HepG2 (cell line): Measurements from ENCODE around the gene GNAL. TPM values are rescaled to one million over a fixed set of nuclear protein-coding genes. Genes with fewer than 3 reads are reported as not detected.
A peak's percentile ranks its signal among the peaks of the same experiment; 100 is the strongest.

Experiments used
- ATAC-seq: fragments of 200-7000 bp; cut with Tn5 transposase; 3 replicates; pipeline ENCODE4 v1.9.1; 2020; ENCODE audit warnings: mild to moderate bottlenecking, moderate library complexity
- BruUV-seq: library from RNA; stranded (reverse); fragments of 400-500 nt; replicated peaks from 2 replicates; lab custom pipeline; 2021; lab: Mats Ljungman, UMichigan
- CTCF ChIA-PET: fragments of 300-600 bp; formaldehyde crosslinking; extraction: SDS; loops from one replicate; lab custom pipeline; 2021; ENCODE audit warnings: low total read pairs, inconsistent platforms, low intra/inter-chr PET ratio; lab: Yijun Ruan, JAX
- POLR2A ChIA-PET: fragments of 350-600 bp; sonication (Branson Sonifier 250); formaldehyde crosslinking; loops from one replicate; lab custom pipeline; 2020; ENCODE audit warnings: antibody characterized with exemption, inconsistent platforms; lab: Yijun Ruan, JAX
- DNase-seq: peaks from one replicate; pipeline ENCODE4 v3.0.0-alpha.2; 2015; ENCODE audit warnings: low spot score
- FAIRE-seq: peaks from 3 replicates; lab custom pipeline; 2011; peaks lifted over from hg19 to GRCh38; lab: Jason Lieb, UNC
- H2AFZ ChIP-seq: one replicate; pipeline ENCODE4 v1.6.1; 2011; ENCODE audit warnings: low read length, inconsistent platforms
- H3K27ac ChIP-seq: fragments of 300-600 bp; 3 replicates; pipeline ENCODE4 v1.8.0; 2011; ENCODE audit warnings: mixed run types, mild to moderate bottlenecking, mixed read lengths, low read length, inconsistent platforms; ENCODE audit not compliant: insufficient read depth; ENCODE audit errors: extremely low read length
- H3K27me3 ChIP-seq, 2 experiments: fragments of 200-600 bp in 1 of 2; 2 replicates in 1 of 2; 3 replicates in 1 of 2; pipeline versions ENCODE4 v1.6.0 to v1.8.0; 2011; ENCODE audit warnings: low read length in 2 of 2, mild to moderate bottlenecking in 2 of 2, moderate library complexity in 2 of 2, inconsistent platforms in 1 of 2; ENCODE audit not compliant: insufficient read depth in 2 of 2, control insufficient read depth in 1 of 2
- H3K36me3 ChIP-seq, 2 experiments: fragments of 200-600 bp in 1 of 2; replicated peaks in 1 of 2; 2 replicates in 1 of 2; 3 replicates in 1 of 2; pipeline versions ENCODE4 v1.5.1 to v1.8.0; 2011; ENCODE audit warnings: low read length in 2 of 2, inconsistent platforms in 1 of 2; ENCODE audit not compliant: insufficient read depth in 2 of 2, control insufficient read depth in 1 of 2
- H3K4me1 ChIP-seq: 2 replicates; pipeline ENCODE4 v1.5.1; 2012; ENCODE audit warnings: low read length, inconsistent platforms; ENCODE audit not compliant: insufficient read depth
- H3K4me2 ChIP-seq: 2 replicates; pipeline ENCODE4 v1.6.0; 2011; ENCODE audit warnings: low read depth, low read length, inconsistent platforms
- H3K4me3 ChIP-seq, 3 experiments: fragments of 200-600 bp in 1 of 3; sonication (generic), shearing (Covaris generic) in 1 of 3; replicated peaks in 1 of 3; 2 replicates each; pipeline ENCODE4 v1.5.1; 2011 to 2016; ENCODE audit warnings: low read length in 3 of 3, inconsistent platforms in 2 of 3, low read depth in 2 of 3, mild to moderate bottlenecking in 2 of 3, control low read depth in 1 of 3, mixed read lengths in 1 of 3; ENCODE audit not compliant: insufficient read depth in 1 of 3
- H3K79me2 ChIP-seq: one replicate; pipeline ENCODE4 v1.6.1; 2011; ENCODE audit warnings: low read length, inconsistent platforms; ENCODE audit not compliant: insufficient read depth
- H3K9ac ChIP-seq: 2 replicates; pipeline ENCODE4 v1.6.0; 2011; ENCODE audit warnings: mild to moderate bottlenecking, low read depth, low read length, inconsistent platforms; ENCODE audit not compliant: insufficient read depth
- H3K9me3 ChIP-seq: 2 replicates; pipeline ENCODE4 v1.5.1; 2012; ENCODE audit warnings: mild to moderate bottlenecking, low read length
- H4K20me1 ChIP-seq: 2 replicates; pipeline ENCODE4 v1.6.0; 2011; ENCODE audit warnings: inconsistent platforms, mild to moderate bottlenecking, low read length, moderate library complexity; ENCODE audit not compliant: insufficient read depth
- CAMTA2 ChIP-seq: sonication (generic); formaldehyde crosslinking; IDR thresholded peaks from 2 replicates; pipeline ENCODE4 v1.4.0; 2020; ENCODE audit warnings: mild to moderate bottlenecking, missing genetic modification reagents, borderline replicate concordance
- HNF1A ChIP-seq, 2 experiments: sonication (generic) in 1 of 2; formaldehyde crosslinking in 1 of 2; IDR thresholded peaks; 2 replicates each; pipeline versions ENCODE4 v1.4.0 to v1.6.1; 2016 to 2020; ENCODE audit warnings: borderline replicate concordance in 1 of 2, low read depth in 1 of 2, mild to moderate bottlenecking in 1 of 2, missing genetic modification reagents in 1 of 2
- WGBS: methylation state at CpG from one replicate; pipeline ENCODE4 v1.1.6; 2017; ENCODE audit warnings: low lambda C conversion rate; 5-methylcytosine and 5-hydroxymethylcytosine counted together
- in situ Hi-C: cut with HindIII; loops from 2 replicates; pipeline ENCODE4 v1.10.0; 2017; ENCODE audit warnings: low pct_unique_long_range_greater_than_20kb; ENCODE audit not compliant: extremely low pct_ligation_motif_present
- intact Hi-C: fragments of 100-400 bp; cut with micrococcal nuclease; formaldehyde crosslinking; loops from one replicate; pipeline ENCODE4 v1.10.0; 2022; ENCODE audit not compliant: unreplicated experiment
- polyA plus RNA-seq, 8 experiments: library from polyadenylated mRNA; depleted of rRNA in 3 of 8; stranded (reverse) in 7 of 8; unstranded in 1 of 8; fragments of >200 nt; fragmentation: Illumina TruSeq in 4 of 8; extraction: Trizol in 4 of 8; gene quantifications; 2 replicates each; pipeline versions ENCODE4 v1.2.1 to v1.2.3, GENCODE V29; 2011 to 2016; ENCODE audit warnings: low read depth in 4 of 8, missing spikeins in 1 of 8, mixed read lengths in 1 of 8; ENCODE audit not compliant: insufficient read depth in 1 of 8
- total RNA-seq, 5 experiments: library from RNA; depleted of rRNA; stranded (reverse); fragments of >200 nt; fragmentation: Illumina TruSeq; extraction: Trizol; gene quantifications; 2 replicates each; pipeline ENCODE4 v1.2.3, GENCODE V29; 2016; ENCODE audit warnings: low read depth in 1 of 5

Gene GNAL
- total and polyA plus RNA-seq, 2 of the 13 experiments (the other 11 are each of a cell fraction or from before 2014, with no cell fraction given) = 0.87 to 1.4 TPM

- Histone ChIP-seq H3K9me3 (no peaks in the 10 kb centered on the region), H4K20me1 (no peaks in the 10 kb centered on the region), H3K79me2 (no peaks in the 10 kb centered on the region), H3K36me3 (no peaks in the 10 kb centered on the region), H3K27me3 (no peaks in the 10 kb centered on the region; a peak in 1 of 5 replicates), H3K4me1 (peaks cover 30% of the 10 kb centered on the region), H3K4me2 (0 out of 2 replicates have a peak overlapping the region, but pooled peaks have one; percentile 7), H3K9ac (no peak overlapping the region), H2AFZ (no peak overlapping the region), H3K4me3 (no peak overlapping the region), H3K27ac (no peak overlapping the region)
- TF ChIP-seq HNF1A (IDR thresholded peaks at IDR 0.05; ENCODE audit: low read depth) = 0 out of 2 replicates have a peak, but pooled peaks have one; percentile 18
- TF ChIP-seq HNF1A (CRISPR knock-in tag; IDR thresholded peaks at IDR 0.05; ENCODE audit: borderline replicate concordance) = no peak
- no peak for TF ChIP-seq CAMTA2 (CRISPR knock-in tag)
- peak; percentile 23 for FAIRE-seq
- intact Hi-C loops (loop anchor here (5.0 to 10.0 kb wide), 2 partner anchors 34 to 51 kb away; partner anchors contain the start of gene CHMP1B), in situ Hi-C loops (no loop called here)
- CTCF ChIA-PET = no interaction called here
- POLR2A ChIA-PET = interaction anchor here (0.9 to 1.8 kb wide), 2 partner anchors 74 to 89 kb away, joined by 4 to 5 read pairs; no protein-coding TSS in a partner anchor
- BruUV-seq = no TSS peak
- 64% methylated on average over 1 of the region's 1 CpG for WGBS
- no peak for ATAC-seq
- DNase-seq = no peak
These were observed 217.1 kb downstream of the GNAL start for GRCh38 chr18:11906176-11906575.
